Hepatocyte (in vitro differentiated cells): ENCODE results near the gene TP63. TPM values are rescaled to one million over a fixed set of nuclear protein-coding genes. Genes with fewer than 3 reads are reported as not detected.

Experiments used
- DNase-seq: peaks from one replicate; pipeline ENCODE4 v3.0.0-alpha.2; 2016; ENCODE audit warnings: low spot score
- H2AFZ ChIP-seq: fragments of 200-600 bp; sonication (generic); 2 replicates; pipeline ENCODE4 v1.6.0; 2016; ENCODE audit warnings: antibody characterized with exemption, mild to moderate bottlenecking
- H3K27ac ChIP-seq: fragments of 200-600 bp; sonication (generic); 2 replicates; pipeline ENCODE4 v1.5.1; 2016; ENCODE audit warnings: mild to moderate bottlenecking
- H3K27me3 ChIP-seq: fragments of 200-600 bp; sonication (generic); 2 replicates; pipeline ENCODE4 v1.6.1; 2016
- H3K36me3 ChIP-seq: fragments of 200-600 bp; sonication (generic); replicated peaks from 2 replicates; pipeline ENCODE4 v1.5.1; 2016; ENCODE audit warnings: low read depth; ENCODE audit not compliant: insufficient read depth
- H3K4me1 ChIP-seq: fragments of 200-600 bp; sonication (generic); 2 replicates; pipeline ENCODE4 v1.5.1; 2016; ENCODE audit warnings: mild to moderate bottlenecking, moderate library complexity; ENCODE audit not compliant: insufficient read depth
- H3K4me2 ChIP-seq: fragments of 200-600 bp; sonication (generic); 2 replicates; pipeline ENCODE4 v1.6.0; 2016
- H3K4me3 ChIP-seq: fragments of 200-600 bp; sonication (generic); 2 replicates; pipeline ENCODE4 v1.5.1; 2016; ENCODE audit warnings: mild to moderate bottlenecking
- H3K79me2 ChIP-seq: fragments of 200-600 bp; sonication (generic); 2 replicates; pipeline ENCODE4 v1.6.0; 2017; ENCODE audit warnings: mild to moderate bottlenecking
- H3K9me2 ChIP-seq: fragments of 200-600 bp; sonication (generic); replicated peaks from 2 replicates; pipeline ENCODE4 v1.6.0; 2017; ENCODE audit warnings: mild to moderate bottlenecking; ENCODE audit not compliant: insufficient read depth
- H3K9me3 ChIP-seq: fragments of 200-600 bp; sonication (generic); 2 replicates; pipeline ENCODE4 v1.5.1; 2016; ENCODE audit warnings: low read depth, mild to moderate bottlenecking
- H4K20me1 ChIP-seq: fragments of 200-600 bp; sonication (generic); 2 replicates; pipeline ENCODE4 v1.6.0; 2016; ENCODE audit warnings: mild to moderate bottlenecking; ENCODE audit not compliant: insufficient read depth, poor library complexity, severe bottlenecking
- EZH2 ChIP-seq: fragments of 200-600 bp; sonication (generic); IDR thresholded peaks from 2 replicates; pipeline ENCODE4 v1.6.1; 2016; ENCODE audit warnings: antibody characterized with exemption, mild to moderate bottlenecking, borderline replicate concordance
- EZH2phosphoT487 ChIP-seq: fragments of 200-600 bp; sonication (generic); IDR thresholded peaks from one replicate; pipeline ENCODE4 v1.6.1; 2018; ENCODE audit warnings: antibody characterized with exemption, mild to moderate bottlenecking, low read depth, moderate library complexity; ENCODE audit not compliant: unreplicated experiment, severe bottlenecking
- WGBS: methylation state at CpG from one replicate; pipeline ENCODE4 v1.1.6; 2016; ENCODE audit warnings: low lambda C conversion rate; ENCODE audit errors: missing lambda C conversion rate; 5-methylcytosine and 5-hydroxymethylcytosine counted together
- polyA plus RNA-seq: library from polyadenylated mRNA; unstranded; fragments of >200 nt; fragmentation: Nextera tagmentation; extraction: Ambion mirVana; gene quantifications from 2 replicates; pipeline ENCODE4 v1.2.1, GENCODE V29; 2016
- total RNA-seq: library from RNA; depleted of rRNA; stranded (reverse); fragments of >200 nt; gene quantifications from 2 replicates; pipeline ENCODE4 v1.2.3, GENCODE V29; 2014
- TF ChIP-seq, protein P1 (sequence below): fragments of 200-600 bp; sonication (generic); IDR thresholded peaks from 2 replicates; pipeline ENCODE4 v1.5.1; 2016; ENCODE audit warnings: antibody characterized with exemption, mild to moderate bottlenecking; ENCODE audit not compliant: poor library complexity

The TP63 gene
- total and polyA plus RNA-seq, 2 experiments from 2014 or later = 1.9 to 2.4 TPM

DNA sequence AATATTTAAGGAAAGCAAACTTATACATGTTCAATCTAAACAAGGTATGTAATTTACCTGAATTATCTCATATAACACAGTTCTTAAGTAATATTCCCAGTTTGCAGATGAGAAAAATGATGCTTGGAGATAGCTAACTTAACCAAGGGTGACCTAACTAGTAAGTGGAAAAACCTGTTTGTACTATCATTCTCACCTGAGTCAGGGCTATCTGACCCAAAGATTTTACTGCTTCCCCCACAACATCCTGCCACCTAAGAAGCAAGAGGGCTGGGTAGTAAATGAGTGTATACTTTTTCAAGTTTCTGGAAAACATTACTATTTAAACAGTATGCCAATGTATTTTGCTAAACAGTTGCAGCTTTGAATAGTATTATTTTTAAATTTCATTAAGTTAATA lies 10.6 kb downstream of the TP63 start:
- DNase-seq = no peak

GRCh38 chr3:189646853-189647542 lies 15.8 kb downstream of the TP63 start:
- Histone ChIP-seq H3K4me3 (no peak overlapping the region), H3K4me2 (no peak overlapping the region), H3K4me1 (no peaks in the 10 kb centered on the region), H3K9me3 (no peaks in the 10 kb centered on the region), H3K79me2 (no peaks in the 10 kb centered on the region), H4K20me1 (no peaks in the 10 kb centered on the region), H3K36me3 (no peaks in the 10 kb centered on the region), H3K27ac (no peak overlapping the region), H2AFZ (no peak overlapping the region), H3K9me2 (no peaks in the 10 kb centered on the region), H3K27me3 (no peaks in the 10 kb centered on the region)
- WGBS = 88% methylated on average over 8 of the region's 8 CpGs
- no peak for DNase-seq
- TF ChIP-seq, protein P1, sequence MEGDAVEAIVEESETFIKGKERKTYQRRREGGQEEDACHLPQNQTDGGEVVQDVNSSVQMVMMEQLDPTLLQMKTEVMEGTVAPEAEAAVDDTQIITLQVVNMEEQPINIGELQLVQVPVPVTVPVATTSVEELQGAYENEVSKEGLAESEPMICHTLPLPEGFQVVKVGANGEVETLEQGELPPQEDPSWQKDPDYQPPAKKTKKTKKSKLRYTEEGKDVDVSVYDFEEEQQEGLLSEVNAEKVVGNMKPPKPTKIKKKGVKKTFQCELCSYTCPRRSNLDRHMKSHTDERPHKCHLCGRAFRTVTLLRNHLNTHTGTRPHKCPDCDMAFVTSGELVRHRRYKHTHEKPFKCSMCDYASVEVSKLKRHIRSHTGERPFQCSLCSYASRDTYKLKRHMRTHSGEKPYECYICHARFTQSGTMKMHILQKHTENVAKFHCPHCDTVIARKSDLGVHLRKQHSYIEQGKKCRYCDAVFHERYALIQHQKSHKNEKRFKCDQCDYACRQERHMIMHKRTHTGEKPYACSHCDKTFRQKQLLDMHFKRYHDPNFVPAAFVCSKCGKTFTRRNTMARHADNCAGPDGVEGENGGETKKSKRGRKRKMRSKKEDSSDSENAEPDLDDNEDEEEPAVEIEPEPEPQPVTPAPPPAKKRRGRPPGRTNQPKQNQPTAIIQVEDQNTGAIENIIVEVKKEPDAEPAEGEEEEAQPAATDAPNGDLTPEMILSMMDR = no peak
- TF ChIP-seq EZH2phosphoT487 (no peak), EZH2 (no peak)

More for the DNA sequence above, 10.6 kb downstream of the TP63 start:
- Histone ChIP-seq H3K9me2 (no peaks in the 10 kb centered on the region), H3K4me2 (no peak overlapping the region), H3K36me3 (no peaks in the 10 kb centered on the region), H2AFZ (no peak overlapping the region), H3K27ac (no peak overlapping the region), H3K9me3 (no peaks in the 10 kb centered on the region), H4K20me1 (no peaks in the 10 kb centered on the region), H3K27me3 (no peaks in the 10 kb centered on the region), H3K4me1 (no peaks in the 10 kb centered on the region), H3K79me2 (no peaks in the 10 kb centered on the region), H3K4me3 (no peak overlapping the region)
- no peak for TF ChIP-seq EZH2phosphoT487
- TF ChIP-seq, protein P1 = no peak
- no peak for TF ChIP-seq EZH2

GRCh38 chr3:189652042-189652441 lies 20.9 kb downstream of the TP63 start:
- Histone ChIP-seq H3K4me2 (no peak overlapping the region), H3K79me2 (no peaks in the 10 kb centered on the region), H3K27ac (no peak overlapping the region), H3K4me1 (no peaks in the 10 kb centered on the region), H4K20me1 (no peaks in the 10 kb centered on the region), H3K9me2 (no peaks in the 10 kb centered on the region), H3K36me3 (no peaks in the 10 kb centered on the region), H3K9me3 (no peaks in the 10 kb centered on the region), H3K4me3 (no peak overlapping the region), H3K27me3 (no peaks in the 10 kb centered on the region), H2AFZ (no peak overlapping the region)
- 65% methylated on average over 1 of the region's 1 CpG for WGBS
- TF ChIP-seq EZH2phosphoT487 (no peak), EZH2 (no peak)
- TF ChIP-seq, protein P1 = peak; percentile 36
- DNase-seq = peak; percentile 21

DNA sequence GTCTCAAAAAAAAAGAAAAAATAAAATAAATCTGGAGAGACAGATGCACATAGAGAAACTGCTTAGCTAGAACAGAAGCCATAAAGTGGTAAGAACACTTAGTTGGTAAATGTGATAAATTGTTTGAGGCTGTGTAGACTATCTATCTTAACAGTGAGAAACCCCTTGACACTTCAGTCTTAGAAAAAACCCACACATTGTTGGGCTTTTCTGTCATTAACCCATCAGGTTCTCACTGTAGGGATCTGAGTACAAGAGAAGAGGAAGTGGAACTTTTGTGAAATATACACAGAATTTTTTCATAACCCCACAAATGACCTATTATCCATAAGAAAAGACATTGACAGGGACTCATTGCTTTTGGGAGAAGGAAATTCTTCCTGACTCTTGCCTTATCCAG lies 24.4 kb downstream of the TP63 start:
- no peaks in the 10 kb centered on the region for H3K79me2 ChIP-seq
- TF ChIP-seq EZH2phosphoT487 (no peak), EZH2 (no peak)
- TF ChIP-seq, protein P1 = no peak
- no peak overlapping the region for H3K4me2 ChIP-seq
- H3K27ac ChIP-seq = no peak overlapping the region
- no peak overlapping the region for H3K4me3 ChIP-seq
- no peaks in the 10 kb centered on the region for H3K4me1 ChIP-seq
- H4K20me1 ChIP-seq = no peaks in the 10 kb centered on the region
- no peaks in the 10 kb centered on the region for H3K36me3 ChIP-seq
- H3K27me3 ChIP-seq = no peaks in the 10 kb centered on the region
- H3K9me2 ChIP-seq = no peaks in the 10 kb centered on the region
- no peak for DNase-seq
- H2AFZ ChIP-seq = no peak overlapping the region
- no peaks in the 10 kb centered on the region for H3K9me3 ChIP-seq
